Measurements from ENCODE around the gene MAGEF1.

- TF ChIP-seq CTCF (IDR thresholded peaks at IDR 0.05) = no peak
- TF ChIP-seq POLR2AphosphoS5 (IDR thresholded peaks at IDR 0.05) = no peak
- TF ChIP-seq POLR2A (IDR thresholded peaks at IDR 0.05) = no peak
Measured at GRCh38 chr3:184760337-184761074, 48.6 kb upstream of the MAGEF1 start.
